ENCODE results near the gene SMIM3.
"Not testable (repeated sequence)": the region's sequence is repeated elsewhere in the genome, so short reads cannot be mapped to it uniquely, and the experiment has no call there.

Gene SMIM3

DNA sequence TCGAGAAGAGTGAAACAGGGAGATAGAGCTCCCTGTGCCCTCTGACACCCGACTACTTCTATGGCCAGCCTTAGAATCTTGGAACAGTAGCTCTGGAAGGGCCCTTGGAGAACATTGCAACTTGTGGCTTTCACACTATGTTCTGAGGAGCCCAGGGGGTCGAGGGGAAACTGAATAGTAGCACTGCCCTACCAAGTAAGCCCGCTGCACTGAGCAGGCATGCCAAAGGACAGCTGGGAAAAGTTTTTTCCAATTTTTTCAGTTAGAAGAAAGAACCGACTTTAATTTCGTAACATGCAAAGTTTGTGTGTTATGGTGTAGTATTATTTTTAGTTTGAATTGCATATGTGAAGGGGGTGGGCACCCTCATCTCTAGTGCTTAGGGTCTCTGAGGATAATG is 10.9 kb downstream of the SMIM3 start:
- Histone ChIP-seq H3K9me3 (replicated peaks; ENCODE audit: insufficient read depth, low read length) (no peaks in the 10 kb centered on the region), H3K27ac (ENCODE audit: low read length) (no peak overlapping the region), H3K79me2 (ENCODE audit: low read length) (no peaks in the 10 kb centered on the region), H3K4me2 (ENCODE audit: low read depth, low read length) (no peak overlapping the region), H4K20me1 (ENCODE audit: insufficient read depth, low read length) (no peaks in the 10 kb centered on the region), H3K36me3 (replicated peaks; ENCODE audit: insufficient read depth, low read length) (no peaks in the 10 kb centered on the region), H3K27me3 (replicated peaks; ENCODE audit: insufficient read depth, low read length) (no peaks in the 10 kb centered on the region), H3K9ac (ENCODE audit: low read length) (no peak overlapping the region), H3F3A (ENCODE audit: insufficient read depth, low read length) (no peaks in the 10 kb centered on the region), H2AFZ (ENCODE audit: low read length) (no peak overlapping the region), H3K4me1 (ENCODE audit: low read length) (no peaks in the 10 kb centered on the region), H3K9me2 (replicated peaks; ENCODE audit: insufficient read depth, low read length) (no peaks in the 10 kb centered on the region), H3K4me3 (ENCODE audit: low read length) (no peak overlapping the region)
- TF ChIP-seq EZH2phosphoT487 (IDR thresholded peaks at IDR 0.05; ENCODE audit: low read length) (no peak), EZH2 (optimal IDR thresholded peaks at IDR 0.05; ENCODE audit: low read depth, low read length) (no peak)
- TF ChIP-seq, protein P1, sequence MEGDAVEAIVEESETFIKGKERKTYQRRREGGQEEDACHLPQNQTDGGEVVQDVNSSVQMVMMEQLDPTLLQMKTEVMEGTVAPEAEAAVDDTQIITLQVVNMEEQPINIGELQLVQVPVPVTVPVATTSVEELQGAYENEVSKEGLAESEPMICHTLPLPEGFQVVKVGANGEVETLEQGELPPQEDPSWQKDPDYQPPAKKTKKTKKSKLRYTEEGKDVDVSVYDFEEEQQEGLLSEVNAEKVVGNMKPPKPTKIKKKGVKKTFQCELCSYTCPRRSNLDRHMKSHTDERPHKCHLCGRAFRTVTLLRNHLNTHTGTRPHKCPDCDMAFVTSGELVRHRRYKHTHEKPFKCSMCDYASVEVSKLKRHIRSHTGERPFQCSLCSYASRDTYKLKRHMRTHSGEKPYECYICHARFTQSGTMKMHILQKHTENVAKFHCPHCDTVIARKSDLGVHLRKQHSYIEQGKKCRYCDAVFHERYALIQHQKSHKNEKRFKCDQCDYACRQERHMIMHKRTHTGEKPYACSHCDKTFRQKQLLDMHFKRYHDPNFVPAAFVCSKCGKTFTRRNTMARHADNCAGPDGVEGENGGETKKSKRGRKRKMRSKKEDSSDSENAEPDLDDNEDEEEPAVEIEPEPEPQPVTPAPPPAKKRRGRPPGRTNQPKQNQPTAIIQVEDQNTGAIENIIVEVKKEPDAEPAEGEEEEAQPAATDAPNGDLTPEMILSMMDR (IDR thresholded peaks at IDR 0.05; ENCODE audit: low read length) = no peak
- DNase-seq = no peak

DNA sequence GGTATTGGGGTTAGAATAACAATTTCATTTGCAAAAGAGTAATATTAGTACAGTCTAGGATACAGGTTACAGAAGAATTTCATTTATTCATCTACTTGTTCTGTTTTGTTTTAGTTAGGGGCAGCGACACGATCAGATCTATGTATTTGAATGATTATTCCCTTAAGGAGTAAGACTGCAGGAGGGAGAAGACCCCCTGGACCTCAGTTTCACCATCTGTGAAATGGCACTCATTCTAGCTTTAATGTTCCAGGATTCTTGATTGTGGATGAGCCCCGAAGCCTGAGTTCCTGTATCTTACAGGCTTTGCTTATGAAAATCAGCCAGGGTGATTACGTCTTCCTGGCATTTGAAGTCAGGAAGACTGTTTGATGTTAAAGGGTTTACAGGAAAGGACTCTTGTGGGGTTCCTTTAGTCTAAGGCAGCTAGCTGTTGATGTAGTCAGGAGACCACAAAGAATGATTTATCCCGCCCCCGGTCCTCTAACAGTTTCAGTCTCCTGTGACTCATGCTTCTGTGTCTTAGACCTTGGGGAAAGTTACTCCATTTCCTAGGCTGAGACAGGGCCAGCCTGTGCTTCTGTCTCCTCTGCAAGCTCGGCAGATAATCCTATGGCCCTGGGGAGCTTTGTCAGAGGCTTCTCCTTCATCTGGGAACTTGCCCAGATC is 11.5 kb downstream of the SMIM3 start:
- Histone ChIP-seq H3K79me2 (ENCODE audit: low read length) (no peaks in the 10 kb centered on the region), H2AFZ (ENCODE audit: low read length) (no peak overlapping the region), H3K27ac (ENCODE audit: low read length) (no peak overlapping the region), H3K9me2 (replicated peaks; ENCODE audit: insufficient read depth, low read length) (no peaks in the 10 kb centered on the region), H3F3A (ENCODE audit: insufficient read depth, low read length) (no peaks in the 10 kb centered on the region), H3K9me3 (replicated peaks; ENCODE audit: insufficient read depth, low read length) (no peaks in the 10 kb centered on the region), H3K4me2 (ENCODE audit: low read depth, low read length) (no peak overlapping the region), H3K4me1 (ENCODE audit: low read length) (no peaks in the 10 kb centered on the region), H4K20me1 (ENCODE audit: insufficient read depth, low read length) (no peaks in the 10 kb centered on the region), H3K27me3 (replicated peaks; ENCODE audit: insufficient read depth, low read length) (no peaks in the 10 kb centered on the region), H3K36me3 (replicated peaks; ENCODE audit: insufficient read depth, low read length) (no peaks in the 10 kb centered on the region), H3K9ac (ENCODE audit: low read length) (no peak overlapping the region), H3K4me3 (ENCODE audit: low read length) (no peak overlapping the region)
- no peak for TF ChIP-seq EZH2 (optimal IDR thresholded peaks at IDR 0.05; ENCODE audit: low read depth, low read length)
- TF ChIP-seq, protein P1 (IDR thresholded peaks at IDR 0.05; ENCODE audit: low read length) = no peak
- DNase-seq = peak; percentile 16

DNA sequence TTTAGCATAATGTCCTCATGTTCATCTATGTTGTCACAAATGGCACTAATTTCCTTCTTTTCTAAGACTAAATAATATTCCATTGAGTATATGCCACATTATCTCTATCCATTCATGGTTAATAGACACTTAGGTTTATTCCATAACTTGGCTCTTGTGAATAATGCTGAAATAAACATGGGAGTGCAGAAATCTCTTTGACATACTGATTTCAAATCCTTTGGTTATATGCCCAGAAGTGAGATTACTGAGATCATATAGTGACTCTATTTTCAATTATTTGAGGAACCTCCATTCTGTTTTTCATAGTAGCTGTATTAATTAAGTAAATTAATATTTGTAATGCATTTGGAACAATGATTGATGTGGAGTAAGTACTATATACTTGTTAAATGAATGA is 13.0 kb downstream of the SMIM3 start:
- Histone ChIP-seq H2AFZ (ENCODE audit: low read length) (no peak overlapping the region), H3K79me2 (ENCODE audit: low read length) (no peaks in the 10 kb centered on the region), H3F3A (ENCODE audit: insufficient read depth, low read length) (no peaks in the 10 kb centered on the region), H3K9ac (ENCODE audit: low read length) (no peak overlapping the region), H3K9me3 (replicated peaks; ENCODE audit: insufficient read depth, low read length) (no peaks in the 10 kb centered on the region), H3K27ac (ENCODE audit: low read length) (no peak overlapping the region), H3K36me3 (replicated peaks; ENCODE audit: insufficient read depth, low read length) (no peaks in the 10 kb centered on the region), H3K4me3 (ENCODE audit: low read length) (no peak overlapping the region), H3K27me3 (replicated peaks; ENCODE audit: insufficient read depth, low read length) (no peaks in the 10 kb centered on the region), H4K20me1 (ENCODE audit: insufficient read depth, low read length) (no peaks in the 10 kb centered on the region), H3K4me2 (ENCODE audit: low read depth, low read length) (no peak overlapping the region), H3K4me1 (ENCODE audit: low read length) (no peaks in the 10 kb centered on the region), H3K9me2 (replicated peaks; ENCODE audit: insufficient read depth, low read length) (no peaks in the 10 kb centered on the region)
- TF ChIP-seq EZH2 (optimal IDR thresholded peaks at IDR 0.05; ENCODE audit: low read depth, low read length) (no peak), EZH2phosphoT487 (IDR thresholded peaks at IDR 0.05; ENCODE audit: low read length) (no peak)
- TF ChIP-seq, protein P1 (IDR thresholded peaks at IDR 0.05; ENCODE audit: low read length) = no peak
- DNase-seq = no peak

DNA sequence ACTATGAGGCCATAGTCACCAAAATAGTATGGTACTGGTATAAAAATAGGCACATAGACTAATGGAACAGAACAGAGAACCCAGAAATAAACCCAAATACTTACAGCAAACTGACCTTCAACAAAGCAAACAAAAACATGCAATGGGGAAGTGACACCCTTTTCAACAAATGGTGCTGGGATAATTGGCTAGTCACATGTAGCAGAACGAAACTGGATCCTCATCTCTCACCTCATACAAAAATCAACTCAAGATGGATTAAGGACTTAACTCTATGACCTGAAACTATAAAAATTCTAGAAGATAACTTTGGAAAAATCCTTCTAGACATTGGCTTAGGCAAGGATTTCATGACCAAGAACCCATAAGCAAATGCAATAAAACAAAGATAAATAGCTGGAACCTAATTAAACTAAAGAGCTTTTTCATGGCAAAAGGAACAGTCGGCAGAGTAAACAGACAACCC is 14.9 kb downstream of the SMIM3 start:
- H3F3A ChIP-seq (ENCODE audit: insufficient read depth, low read length); H3K27ac ChIP-seq (ENCODE audit: low read length); H3K9ac ChIP-seq (ENCODE audit: low read length); H3K9me2 ChIP-seq (replicated peaks; ENCODE audit: insufficient read depth, low read length); H3K9me3 ChIP-seq (replicated peaks; ENCODE audit: insufficient read depth, low read length); H3K4me3 ChIP-seq (ENCODE audit: low read length); H3K27me3 ChIP-seq (replicated peaks; ENCODE audit: insufficient read depth, low read length); H3K79me2 ChIP-seq (ENCODE audit: low read length); H3K4me2 ChIP-seq (ENCODE audit: low read depth, low read length); DNase-seq; H4K20me1 ChIP-seq (ENCODE audit: insufficient read depth, low read length); H3K4me1 ChIP-seq (ENCODE audit: low read length); H2AFZ ChIP-seq (ENCODE audit: low read length); H3K36me3 ChIP-seq (replicated peaks; ENCODE audit: insufficient read depth, low read length): not testable (repeated sequence)
